Endothelial cell of umbilical vein (primary cell): ENCODE results near the gene CDK5RAP2. TPM values are rescaled to one million over a fixed set of nuclear protein-coding genes. Genes with fewer than 3 reads are reported as not detected.

Experiments
- BruUV-seq: library from RNA; stranded (reverse); fragments of 400-500 nt; replicated peaks from 2 replicates; lab custom pipeline; 2021; lab: Mats Ljungman, UMichigan
- CTCF ChIA-PET: fragments of 300-600, 350-600 bp; sonication (Branson Sonifier 250); formaldehyde crosslinking; loops from one replicate; lab custom pipeline; 2021; ENCODE audit warnings: antibody characterized with exemption, inconsistent platforms; lab: Charles Lee
- POLR2A ChIA-PET: fragments of 300-600, 350-600 bp; sonication (Branson Sonifier 250); formaldehyde crosslinking; loops from one replicate; lab custom pipeline; 2021; ENCODE audit warnings: antibody characterized with exemption, inconsistent platforms; lab: Charles Lee
- DNase-seq: peaks from one replicate; pipeline ENCODE4 v3.0.0-alpha.2; 2011; ENCODE audit warnings: low read depth, low spot score
- FAIRE-seq: peaks from 2 replicates; lab custom pipeline; 2011; peaks lifted over from hg19 to GRCh38; lab: Jason Lieb, UNC
- H2AFZ ChIP-seq: 2 replicates; pipeline ENCODE4 v1.6.0; 2012; ENCODE audit warnings: low read depth, low read length, control low read depth, inconsistent platforms
- H3K27ac ChIP-seq: 2 replicates; pipeline ENCODE4 v1.5.1; 2011; ENCODE audit warnings: low read depth, mild to moderate bottlenecking, control low read depth, low read length, moderate library complexity; ENCODE audit not compliant: insufficient read depth
- H3K27me3 ChIP-seq, 2 experiments: 2 replicates each; pipeline versions ENCODE4 v1.6.0 to v1.6.1; 2011; ENCODE audit warnings: low read length in 2 of 2, mixed read lengths in 1 of 2; ENCODE audit not compliant: control insufficient read depth in 2 of 2, insufficient read depth in 2 of 2
- H3K36me3 ChIP-seq, 2 experiments: 2 replicates in 1 of 2; 3 replicates in 1 of 2; pipeline ENCODE4 v1.5.1; 2011; ENCODE audit warnings: low read length in 2 of 2, mild to moderate bottlenecking in 1 of 2, moderate library complexity in 1 of 2; ENCODE audit not compliant: control insufficient read depth in 2 of 2, insufficient read depth in 2 of 2; ENCODE audit errors: extremely low read depth in 1 of 2
- H3K4me1 ChIP-seq: 3 replicates; pipeline ENCODE4 v1.5.1; 2011; ENCODE audit warnings: mild to moderate bottlenecking, low read length; ENCODE audit not compliant: control insufficient read depth, insufficient read depth; ENCODE audit errors: extremely low read depth
- H3K4me2 ChIP-seq: 2 replicates; pipeline ENCODE4 v1.6.1; 2011; ENCODE audit warnings: low read length, control low read depth, mixed read lengths; ENCODE audit not compliant: insufficient read depth
- H3K4me3 ChIP-seq, 3 experiments: fragments of 200-600 bp in 1 of 3; sonication (generic), shearing (Covaris generic) in 1 of 3; replicated peaks in 1 of 3; 2 replicates each; pipeline ENCODE4 v1.5.1; 2011 to 2016; ENCODE audit warnings: control low read depth in 3 of 3, low read length in 3 of 3, mild to moderate bottlenecking in 2 of 3, inconsistent platforms in 1 of 3, low read depth in 1 of 3, moderate library complexity in 1 of 3; ENCODE audit not compliant: insufficient read depth in 1 of 3
- H3K79me2 ChIP-seq: 2 replicates; pipeline ENCODE4 v1.6.0; 2012; ENCODE audit warnings: low read length, inconsistent platforms; ENCODE audit not compliant: control insufficient read depth, insufficient read depth
- H3K9ac ChIP-seq: replicated peaks from 2 replicates; pipeline ENCODE3; 2011; ENCODE audit warnings: low read length, control low read depth; ENCODE audit not compliant: insufficient read depth; ENCODE audit errors: extremely low read depth
- H3K9me1 ChIP-seq: replicated peaks from 3 replicates; pipeline ENCODE4 v1.6.0; 2011; ENCODE audit warnings: mild to moderate bottlenecking, low read length; ENCODE audit not compliant: control insufficient read depth, insufficient read depth; ENCODE audit errors: extremely low read depth
- H3K9me3 ChIP-seq: replicated peaks from 2 replicates; pipeline ENCODE4 v1.5.1; 2012; ENCODE audit warnings: low read length, inconsistent platforms; ENCODE audit not compliant: control insufficient read depth, insufficient read depth
- H4K20me1 ChIP-seq: replicated peaks from 2 replicates; pipeline ENCODE3; 2011; ENCODE audit warnings: mild to moderate bottlenecking, low read length; ENCODE audit not compliant: control insufficient read depth, insufficient read depth; ENCODE audit errors: extremely low read depth
- EZH2 ChIP-seq: IDR thresholded peaks from 2 replicates; pipeline ENCODE4 v1.6.1; 2012; ENCODE audit warnings: borderline replicate concordance, low read depth, mild to moderate bottlenecking, moderate library complexity, low read length, inconsistent platforms; ENCODE audit not compliant: severe bottlenecking
- FOS ChIP-seq: IDR thresholded peaks from 2 replicates; pipeline ENCODE4 v1.6.1; 2011; ENCODE audit warnings: mild to moderate bottlenecking, low read length, moderate library complexity, borderline replicate concordance; ENCODE audit not compliant: insufficient read depth
- GATA2 ChIP-seq: IDR thresholded peaks from 2 replicates; pipeline ENCODE4 v1.7.0; 2011; ENCODE audit warnings: low read depth, mild to moderate bottlenecking, moderate library complexity, mixed read lengths, low read length; ENCODE audit not compliant: insufficient read length, insufficient read depth
- MYC ChIP-seq: IDR thresholded peaks from one replicate; pipeline ENCODE4 v1.6.1; 2011; ENCODE audit warnings: mild to moderate bottlenecking, low read depth, low read length
- POLR2A ChIP-seq: IDR thresholded peaks from 2 replicates; pipeline ENCODE4 v1.6.1; 2012; ENCODE audit warnings: low read depth, mild to moderate bottlenecking, control low read depth, low read length
- POLR2AphosphoS5 ChIP-seq: IDR thresholded peaks from 2 replicates; pipeline ENCODE4 v1.6.1; 2012; ENCODE audit warnings: low read depth, mild to moderate bottlenecking, control low read depth, low read length, moderate library complexity; ENCODE audit not compliant: insufficient read depth
- dilution Hi-C: fragments of 300-500 bp; cut with MboI; formaldehyde crosslinking; loops from one replicate; pipeline ENCODE4 v1.15.0; 2019; ENCODE audit warnings: low sequenced_read_pairs; ENCODE audit not compliant: extremely low pct_ligation_motif_present
- intact Hi-C: fragments of 100-400 bp; cut with micrococcal nuclease; formaldehyde crosslinking; loops from one replicate; pipeline ENCODE4 v1.10.0; 2022
- polyA plus RNA-seq, 4 experiments: library from polyadenylated mRNA; depleted of rRNA in 3 of 4; stranded (reverse) in 3 of 4; unstranded in 1 of 4; fragments of >200 nt; gene quantifications; 2 replicates each; pipeline versions ENCODE4 v1.2.1 to v1.2.3, GENCODE V29; 2011 to 2012; ENCODE audit warnings: missing spikeins in 1 of 4
- total RNA-seq: library from RNA; stranded (reverse); gene quantifications from 2 replicates; pipeline ENCODE4 v1.2.3, GENCODE V29; 2021
- TF ChIP-seq, protein P1 (sequence below), 2 donors: IDR thresholded peaks; 1 replicate in 1 of 2; 2 replicates in 1 of 2; pipeline ENCODE4 v1.5.1; 2011; ENCODE audit warnings: low read length in 2 of 2, mild to moderate bottlenecking in 2 of 2, moderate library complexity in 2 of 2, control low read depth in 1 of 2, inconsistent platforms in 1 of 2, low read depth in 1 of 2; ENCODE audit not compliant: insufficient read depth in 1 of 2; ENCODE audit errors: extremely low read depth in 1 of 2

Gene CDK5RAP2
- total and polyA plus RNA-seq, 2 donors (not counting 3 experiments of a cell fraction or from before 2014, with no cell fraction given): 17.5 to 56.7 TPM

GRCh38 chr9:120477534-120478001, 102.4 kb downstream of the CDK5RAP2 start:
- Histone ChIP-seq H2AFZ (no peak overlapping the region), H3K27ac (no peak overlapping the region), H3K4me1 (peaks cover 5% of the 10 kb centered on the region), H3K79me2 (no peaks in the 10 kb centered on the region), H3K36me3 (peaks cover 0 to 3% of the 10 kb centered on the region in 2 experiments), H4K20me1 (no peaks in the 10 kb centered on the region), H3K9me1 (no peaks in the 10 kb centered on the region), H3K4me3 (no peak overlapping the region), H3K27me3 (no peaks in the 10 kb centered on the region), H3K9ac (no peak overlapping the region), H3K4me2 (no peak overlapping the region), H3K9me3 (no peaks in the 10 kb centered on the region)
- peak; percentile 69 for DNase-seq
- dilution Hi-C loops (no loop called here), intact Hi-C loops (loop anchor here (1.0 to 5.0 kb wide), 6 partner anchors 110 to 1190 kb away; partner anchors contain the start of gene BRINP1)
- BruUV-seq: no TSS peak
- POLR2A ChIA-PET: interaction anchor here (0.6 kb wide), 1 partner anchor 111 kb away, joined by 5 read pairs; no protein-coding TSS in a partner anchor
- peak; percentile 24 for FAIRE-seq
- no peak for TF ChIP-seq POLR2AphosphoS5
- TF ChIP-seq, protein P1, sequence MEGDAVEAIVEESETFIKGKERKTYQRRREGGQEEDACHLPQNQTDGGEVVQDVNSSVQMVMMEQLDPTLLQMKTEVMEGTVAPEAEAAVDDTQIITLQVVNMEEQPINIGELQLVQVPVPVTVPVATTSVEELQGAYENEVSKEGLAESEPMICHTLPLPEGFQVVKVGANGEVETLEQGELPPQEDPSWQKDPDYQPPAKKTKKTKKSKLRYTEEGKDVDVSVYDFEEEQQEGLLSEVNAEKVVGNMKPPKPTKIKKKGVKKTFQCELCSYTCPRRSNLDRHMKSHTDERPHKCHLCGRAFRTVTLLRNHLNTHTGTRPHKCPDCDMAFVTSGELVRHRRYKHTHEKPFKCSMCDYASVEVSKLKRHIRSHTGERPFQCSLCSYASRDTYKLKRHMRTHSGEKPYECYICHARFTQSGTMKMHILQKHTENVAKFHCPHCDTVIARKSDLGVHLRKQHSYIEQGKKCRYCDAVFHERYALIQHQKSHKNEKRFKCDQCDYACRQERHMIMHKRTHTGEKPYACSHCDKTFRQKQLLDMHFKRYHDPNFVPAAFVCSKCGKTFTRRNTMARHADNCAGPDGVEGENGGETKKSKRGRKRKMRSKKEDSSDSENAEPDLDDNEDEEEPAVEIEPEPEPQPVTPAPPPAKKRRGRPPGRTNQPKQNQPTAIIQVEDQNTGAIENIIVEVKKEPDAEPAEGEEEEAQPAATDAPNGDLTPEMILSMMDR (IDR thresholded peaks at IDR 0.05; ENCODE audit: extremely low read depth in 1 of 2, insufficient read depth in 1 of 2, low read depth in 1 of 2, low read length in 2 of 2): peak; percentile 91
- CTCF ChIA-PET: interaction anchor here (0.6 to 2.3 kb wide), 42 partner anchors 8 to 1958 kb away, joined by 3 to 61 read pairs (median 5); no protein-coding TSS in a partner anchor

GRCh38 chr9:120475341-120475740, 104.6 kb downstream of the CDK5RAP2 start:
- ChIA-PET CTCF (interaction anchor here (1.0 kb wide), 2 partner anchors 21 to 919 kb away, joined by 3 read pairs; no protein-coding TSS in a partner anchor), POLR2A (no interaction called here)
- H3K4me3 ChIP-seq: no peak overlapping the region
- TF ChIP-seq MYC (no peak), POLR2A (no peak), EZH2 (no peak), FOS (no peak), GATA2 (no peak)
- TF ChIP-seq, protein P1 (IDR thresholded peaks at IDR 0.05; ENCODE audit: extremely low read depth in 1 of 2, insufficient read depth in 1 of 2, low read depth in 1 of 2, low read length in 2 of 2): no peak
- H3K9me3 ChIP-seq: no peaks in the 10 kb centered on the region
- FAIRE-seq: no peak
- no peak for DNase-seq
- H3K9me1 ChIP-seq: no peaks in the 10 kb centered on the region
- H2AFZ ChIP-seq: no peak overlapping the region
- no peak overlapping the region for H3K9ac ChIP-seq
- H3K79me2 ChIP-seq: no peaks in the 10 kb centered on the region
- peaks cover 5% of the 10 kb centered on the region for H3K4me1 ChIP-seq
- dilution Hi-C loops (no loop called here), intact Hi-C loops (loop anchor here (5.0 kb wide), 3 partner anchors 108 to 1188 kb away; partner anchors contain the start of gene BRINP1)
- no TSS peak for BruUV-seq
- peaks cover 0 to 9% of the 10 kb centered on the region in 2 experiments for H3K36me3 ChIP-seq
- no peaks in the 10 kb centered on the region for H3K27me3 ChIP-seq
- H3K4me2 ChIP-seq: no peak overlapping the region
- no peaks in the 10 kb centered on the region for H4K20me1 ChIP-seq
- no peak overlapping the region for H3K27ac ChIP-seq
